GM12891 (cell line): ENCODE data around the gene C15orf40.

Source experiments
- POLR2A ChIP-seq: IDR thresholded peaks from 2 replicates; pipeline ENCODE4 v1.6.1; 2011; ENCODE audit warnings: low read depth, low read length, control low read depth
- POLR2AphosphoS5 ChIP-seq: IDR thresholded peaks from 2 replicates; pipeline ENCODE4 v1.6.1; 2011; ENCODE audit warnings: low read depth, low read length, control low read depth

- TF ChIP-seq POLR2A = no peak
- no peak for TF ChIP-seq POLR2AphosphoS5
Measured at GRCh38 chr15:82980981-82981380, 30.5 kb downstream of the C15orf40 start.
